HepG2 (cell line): ENCODE results near the gene PPP1R13L. TPM values are rescaled to one million over a fixed set of nuclear protein-coding genes. Genes with fewer than 3 reads are reported as not detected.

Experiments
- AHDC1 ChIP-seq: sonication (generic); formaldehyde crosslinking; IDR thresholded peaks from 2 replicates; pipeline ENCODE4 v1.5.1; 2020; ENCODE audit warnings: mild to moderate bottlenecking, missing genetic modification reagents, borderline replicate concordance
- CHD2 ChIP-seq: IDR thresholded peaks from 2 replicates; pipeline ENCODE4 v1.6.1; 2011; ENCODE audit warnings: low read depth, low read length, improper control_type of control experiment
- GLI4 ChIP-seq: sonication (generic); formaldehyde crosslinking; IDR thresholded peaks from 2 replicates; pipeline ENCODE4 v1.5.1; 2020; ENCODE audit warnings: missing genetic modification reagents, mild to moderate bottlenecking, moderate library complexity, borderline replicate concordance
- GTF2F1 ChIP-seq: fragments of 150-350 bp; IDR thresholded peaks from 2 replicates; pipeline ENCODE4 v1.6.1; 2014; ENCODE audit warnings: low read length
- HOXA5 ChIP-seq: sonication (generic); formaldehyde crosslinking; IDR thresholded peaks from 2 replicates; pipeline ENCODE4 v1.4.0; 2020; ENCODE audit warnings: missing genetic modification reagents
- IKZF5 ChIP-seq: IDR thresholded peaks from 2 replicates; pipeline ENCODE4 v1.6.1; 2018; ENCODE audit warnings: missing genetic modification reagents, mild to moderate bottlenecking, missing compliant biosample characterization
- MAF1 ChIP-seq: sonication (generic); formaldehyde crosslinking; IDR thresholded peaks from 2 replicates; pipeline ENCODE4 v1.5.0; 2020; ENCODE audit warnings: missing genetic modification reagents, borderline replicate concordance
- MYNN ChIP-seq: sonication (generic); formaldehyde crosslinking; IDR thresholded peaks from 2 replicates; pipeline ENCODE4 v1.4.0; 2020; ENCODE audit warnings: mild to moderate bottlenecking, low read depth, missing genetic modification reagents
- PAX8 ChIP-seq: sonication (generic); formaldehyde crosslinking; IDR thresholded peaks from 2 replicates; pipeline ENCODE4 v1.8.0; 2022; ENCODE audit warnings: mild to moderate bottlenecking, missing genetic modification reagents, borderline replicate concordance
- SMC3 ChIP-seq: IDR thresholded peaks from 2 replicates; pipeline ENCODE4 v1.6.1; 2011; ENCODE audit warnings: low read length, improper control_type of control experiment
- SNRNP70 ChIP-seq: fragments of 200-400 bp; formaldehyde crosslinking; IDR thresholded peaks from 2 replicates; pipeline ENCODE4 v1.6.1; 2017; ENCODE audit warnings: mild to moderate bottlenecking, low read depth, low read length, moderate library complexity
- SP1 ChIP-seq, 2 experiments: fragments of 450-650 bp in 1 of 2; sonication (generic) in 1 of 2; formaldehyde crosslinking in 1 of 2; IDR thresholded peaks; 2 replicates each; pipeline versions ENCODE4 v1.4.0 to v1.6.1; 2016 to 2020; ENCODE audit warnings: missing genetic modification reagents in 1 of 2
- SP5 ChIP-seq: IDR thresholded peaks from 2 replicates; pipeline ENCODE4 v1.6.1; 2016; ENCODE audit warnings: low read depth, borderline replicate concordance
- SRSF4 ChIP-seq: fragments of 200-400 bp; formaldehyde crosslinking; IDR thresholded peaks from one replicate; pipeline ENCODE4 v1.6.1; 2018; ENCODE audit warnings: mild to moderate bottlenecking, low read depth, low read length, moderate library complexity; ENCODE audit not compliant: poor library complexity, severe bottlenecking
- TERF1 ChIP-seq: sonication (generic); formaldehyde crosslinking; IDR thresholded peaks from 2 replicates; pipeline ENCODE4 v1.8.0; 2022; ENCODE audit warnings: mild to moderate bottlenecking, missing genetic modification reagents, moderate library complexity
- TFDP2 ChIP-seq: sonication (generic); formaldehyde crosslinking; IDR thresholded peaks from 2 replicates; pipeline ENCODE4 v1.4.0; 2020; ENCODE audit warnings: missing genetic modification reagents
- THAP11 ChIP-seq: IDR thresholded peaks from 2 replicates; pipeline ENCODE4 v1.6.1; 2016; ENCODE audit warnings: missing biosample characterization, missing genetic modification reagents
- ZNF33A ChIP-seq: sonication (generic); formaldehyde crosslinking; IDR thresholded peaks from 2 replicates; pipeline ENCODE4 v1.5.1; 2020; ENCODE audit warnings: missing genetic modification reagents, mild to moderate bottlenecking, moderate library complexity, borderline replicate concordance
- ZNF44 ChIP-seq: sonication (generic); formaldehyde crosslinking; IDR thresholded peaks from 2 replicates; pipeline ENCODE4 v1.5.1; 2020; ENCODE audit warnings: mild to moderate bottlenecking, missing genetic modification reagents
- ZSCAN20 ChIP-seq: sonication (generic); formaldehyde crosslinking; IDR thresholded peaks from 2 replicates; pipeline ENCODE4 v1.4.0; 2020; ENCODE audit warnings: missing genetic modification reagents, mild to moderate bottlenecking, borderline replicate concordance
- polyA plus RNA-seq, 8 experiments: library from polyadenylated mRNA; depleted of rRNA in 3 of 8; stranded (reverse) in 7 of 8; unstranded in 1 of 8; fragments of >200 nt; fragmentation: Illumina TruSeq in 4 of 8; extraction: Trizol in 4 of 8; gene quantifications; 2 replicates each; pipeline versions ENCODE4 v1.2.1 to v1.2.3, GENCODE V29; 2011 to 2016; ENCODE audit warnings: low read depth in 4 of 8, missing spikeins in 1 of 8, mixed read lengths in 1 of 8; ENCODE audit not compliant: insufficient read depth in 1 of 8
- total RNA-seq, 5 experiments: library from RNA; depleted of rRNA; stranded (reverse); fragments of >200 nt; fragmentation: Illumina TruSeq; extraction: Trizol; gene quantifications; 2 replicates each; pipeline ENCODE4 v1.2.3, GENCODE V29; 2016; ENCODE audit warnings: low read depth in 1 of 5

The PPP1R13L gene
- total and polyA plus RNA-seq, 2 of the 13 experiments (the other 11 are each of a cell fraction or from before 2014, with no cell fraction given) = 1.3 to 6.6 TPM

GRCh38 chr19:45439569-45440258, 34.8 kb upstream of the PPP1R13L start (continued):
- TF ChIP-seq ZNF44 (CRISPR knock-in tag) (no peak), AHDC1 (CRISPR knock-in tag) (no peak), MYNN (CRISPR knock-in tag) (no peak), IKZF5 (peak; percentile 65; the same call in 1 of the 2 replicates), TERF1 (CRISPR knock-in tag) (no peak), TFDP2 (CRISPR knock-in tag) (peak; percentile 25; the same call in 1 of the 2 replicates), ZSCAN20 (CRISPR knock-in tag) (peak; percentile 33; the same call in 1 of the 2 replicates), ZNF33A (CRISPR knock-in tag) (0 out of 2 replicates have a peak, but pooled peaks have one; percentile 46), MAF1 (0 out of 2 replicates have a peak, but pooled peaks have one; percentile 49), CHD2 (no peak), GTF2F1 (no peak), HOXA5 (CRISPR knock-in tag) (no peak), SMC3 (peak; percentile 54; the same call in 1 of the 2 replicates), THAP11 (CRISPR knock-in tag) (peak; percentile 58), PAX8 (no peak), GLI4 (CRISPR knock-in tag) (no peak), SRSF4 (no peak), SP5 (CRISPR knock-in tag) (no peak), SNRNP70 (no peak), SP1 (IDR thresholded peaks at IDR 0.05) (no peak), SP1 (CRISPR knock-in tag; IDR thresholded peaks at IDR 0.05) (no peak)
